HG02798 (cell line): Measurements from ENCODE around the gene TNF.
"Not testable (repeated sequence)": the region's sequence is repeated elsewhere in the genome, so short reads cannot be mapped to it uniquely, and the experiment has no call there.

Experiments
- ATAC-seq: cut with Tn5 transposase; IDR thresholded peaks from one replicate; pipeline ENCODE4 v1.9.1; 2021; ENCODE audit warnings: mild to moderate bottlenecking; ENCODE audit not compliant: unreplicated experiment, poor library complexity

The TNF gene

GRCh38 chr6:31586008-31586407, 10.6 kb downstream of the TNF start, which contains the start of gene LST1:
Gene LST1 (plus strand): TSS chr6:31586277. CDS start chr6:31587300, 1,023 bp downstream.
- ATAC-seq = no peak

- no peak for ATAC-seq
These were observed 11.4 kb downstream of the TNF start for GRCh38 chr6:31586599-31587281.

GRCh38 chr6:31587791-31588777, 12.7 kb downstream of the TNF start:
- no peak for ATAC-seq

GRCh38 chr6:31588871-31589650, 13.7 kb downstream of the TNF start:
- ATAC-seq = no peak

- not testable (repeated sequence) for ATAC-seq
These were observed 15.3 kb downstream of the TNF start for GRCh38 chr6:31590691-31591090.

GRCh38 chr6:31592396-31592771, 17.0 kb downstream of the TNF start:
- peak; percentile 18 for ATAC-seq

GRCh38 chr6:31597006-31597405, 21.6 kb downstream of the TNF start:
- peak; percentile 38 for ATAC-seq

GRCh38 chr6:31607317-31607716, 32.0 kb downstream of the TNF start:
- ATAC-seq = no peak

GRCh38 chr6:31609519-31610406, 34.4 kb downstream of the TNF start:
- no peak for ATAC-seq

- no peak for ATAC-seq
These were observed 35.6 kb downstream of the TNF start for GRCh38 chr6:31610968-31611367.

- peak; percentile 62 for ATAC-seq
These were observed 38.8 kb downstream of the TNF start for GRCh38 chr6:31614075-31614619.

GRCh38 chr6:31614684-31615578, 39.6 kb downstream of the TNF start, which contains the start of gene AIF1:
Gene AIF1 (plus strand): TSS chr6:31615234. CDS start chr6:31615330, 96 bp downstream.
- no peak for ATAC-seq

- no peak for ATAC-seq
These were observed 40.4 kb downstream of the TNF start for GRCh38 chr6:31615748-31616147.

- ATAC-seq = no peak
These were observed 41.6 kb downstream of the TNF start for GRCh38 chr6:31617010-31617409.

GRCh38 chr6:31619805-31620585, 44.6 kb downstream of the TNF start:
- peak; percentile 86 for ATAC-seq

GRCh38 chr6:31620586-31621319, 45.4 kb downstream of the TNF start, which contains the start of gene PRRC2A:
Gene PRRC2A (plus strand): TSS chr6:31620715. CDS start chr6:31622790, 2,075 bp downstream.
- ATAC-seq = peak; percentile 67
